Heart right ventricle (tissue), 16 donors: ENCODE results near the gene MAL. TPM values are rescaled to one million over a fixed set of nuclear protein-coding genes. Genes with fewer than 3 reads are reported as not detected.

Experiments
- ATAC-seq, 8 donors: fragments of 200-7000 bp; cut with Tn5 transposase; one replicate each; pipeline ENCODE4 v1.9.1; 2020; ENCODE audit warnings: mild to moderate bottlenecking in 8 of 8, moderate library complexity in 8 of 8, moderate number of reproducible peaks in 1 of 8
- DNase-seq, 2 donors: peaks; one replicate each; pipeline ENCODE4 v3.0.0-alpha.2; 2020
- H3K27ac ChIP-seq, 10 donors: fragments of 200-600 bp; sonication (generic) in 2 of 10; one replicate each; pipeline versions ENCODE4 v1.5.0 to v1.8.0; 2020 to 2022; ENCODE audit warnings: mild to moderate bottlenecking in 3 of 10
- H3K27me3 ChIP-seq, 7 donors: fragments of 200-600 bp; one replicate each; pipeline ENCODE4 v1.8.0; 2021 to 2022; ENCODE audit warnings: mild to moderate bottlenecking in 2 of 7
- H3K36me3 ChIP-seq, 9 donors: fragments of 200-600 bp; sonication (generic) in 1 of 9; one replicate each; pipeline versions ENCODE4 v1.5.0 to v1.8.0; 2020 to 2022; ENCODE audit warnings: mild to moderate bottlenecking in 2 of 9
- H3K4me1 ChIP-seq, 9 donors: fragments of 200-600 bp; sonication (generic) in 1 of 9; one replicate each; pipeline versions ENCODE4 v1.5.0 to v1.8.0; 2020 to 2022; ENCODE audit warnings: mild to moderate bottlenecking in 4 of 9
- H3K4me3 ChIP-seq, 10 donors: fragments of 200-600 bp; sonication (generic) in 2 of 10; one replicate each; pipeline versions ENCODE4 v1.5.0 to v1.8.0; 2020 to 2022; ENCODE audit warnings: mild to moderate bottlenecking in 7 of 10, moderate library complexity in 2 of 10
- H3K9me3 ChIP-seq, 11 donors: fragments of 200-600 bp in 10 of 11; sonication (generic) in 2 of 11; one replicate each; pipeline versions ENCODE4 v1.5.0 to v1.8.0; 2013 to 2022; ENCODE audit warnings: mild to moderate bottlenecking in 2 of 11, control low read depth in 1 of 11, moderate library complexity in 1 of 11
- CTCF ChIP-seq, 9 donors: fragments of 200-600 bp; sonication (generic) in 2 of 9; IDR thresholded peaks; one replicate each; pipeline versions ENCODE4 v1.5.0 to v1.8.0; 2021 to 2022; ENCODE audit warnings: antibody characterized with exemption in 9 of 9, mild to moderate bottlenecking in 5 of 9, moderate library complexity in 1 of 9
- WGBS, 2 donors: extraction: QIAGEN DNeasy Blood & Tissue Kit; methylation state at CpG; one replicate each; pipeline ENCODE4 v1.1.7; 2013; ENCODE audit warnings: inconsistent platforms in 1 of 2; 5-methylcytosine and 5-hydroxymethylcytosine counted together
- intact Hi-C, 10 donors: fragments of 100-400 bp; cut with DNase I; formaldehyde crosslinking; loops; one replicate each; pipeline versions ENCODE4 v1.11.1 to v1.14.2; 2022
- polyA plus RNA-seq, 2 donors: library from polyadenylated mRNA; stranded (reverse); fragments of 200-250 nt; gene quantifications; one replicate each; pipeline ENCODE4 v1.2.3, GENCODE V29; 2013
- total RNA-seq, 10 donors: library from RNA; stranded (reverse); fragmentation: NEBNext Ultra II Directional in 3 of 10; extraction: Animal tissue kit (Norgen Biotek cat#: 25700) in 3 of 10; gene quantifications; one replicate each; pipeline versions ENCODE4 v1.2.1 to v1.2.4, GENCODE V29; 2021 to 2023
- donor health status: Arrhythmogenic right ventricular cardiomyopathy.
- donor health status: ischemic (EF 13 %, LVEDD 7.1; RV severe dilation, severe dysfunction).
- donor health status: healthy with polysubstance abuse.
- donor health status: DM: no; HTN: yes; CAD: no.
- donor health status: DM: no; HTN: no; CAD: no.
- donor health status: ischemic (EF 25% LVEDD 6.9; RV normal size, moderate dysfunction).
- donor health status: ischemic (EF 25% LVEDD 5.7; RV mildly dilated, moderate dysfunction).
- donor health status: healthy.
- donor health status: DM: yes; HTN: yes; CAD: no.
- donor health status: Ischemic cardiomyopathy.
- donor health status: ischemic (EF 35%, LVEDD 5.7; RV mildly dilated, moderate dysfunction).
- donor health status: nonischemic (EF 11% LVEDD 7.7; RV severe dilation, severe dysfunction).
- donor health status: DM: yes; HTN: yes; CAD: no.
- donor health status: PGD.
- donor health status: ischemic (EF 29% LVEDD 5.4; RV normal size, mild dysfunction).
- donor health status: nonischemic (EF 23%, LVEDD 6.1; RV moderate dilation, normal function).

Gene MAL
- total and polyA plus RNA-seq, 12 donors = 1.5 to 10.5 (median 3.6) TPM

- intact Hi-C loops = no loop called here
- no peak for ATAC-seq
- WGBS, 2 donors = 84 to 85% methylated on average over 8 of the region's 8 CpGs
Observed at GRCh38 chr2:95056044-95056443, 30.5 kb downstream of the MAL start.

GRCh38 chr2:95056461-95057459 lies 31.3 kb downstream of the MAL start:
- Histone ChIP-seq H3K9me3 (no peaks in the 10 kb centered on the region), H3K27me3 (peaks cover 0 to 61% (median 16%) of the 10 kb centered on the region in 7 donors), H3K36me3 (no peaks in the 10 kb centered on the region), H3K27ac (no peak overlapping the region), H3K4me3 (no peak overlapping the region), H3K4me1 (no peaks in the 10 kb centered on the region)
- ATAC-seq (no peak), DNase-seq (no peak)
- intact Hi-C loops = no loop called here
- 84 to 87% methylated on average over 15 of the region's 15 CpGs for WGBS, 2 donors
- TF ChIP-seq CTCF (IDR thresholded peaks at IDR 0.05) = no peak

More at GRCh38 chr2:95056044-95056443, 30.5 kb downstream of the MAL start:
- Histone ChIP-seq H3K4me3 (no peak overlapping the region), H3K4me1 (no peaks in the 10 kb centered on the region), H3K27me3 (peaks cover 0 to 58% (median 16%) of the 10 kb centered on the region in 7 donors), H3K9me3 (no peaks in the 10 kb centered on the region), H3K36me3 (no peaks in the 10 kb centered on the region), H3K27ac (no peak overlapping the region)
- no peak for TF ChIP-seq CTCF (IDR thresholded peaks at IDR 0.05)
- DNase-seq = no peak

GRCh38 chr2:95057535-95058370 lies 32.2 kb downstream of the MAL start:
- 79 to 81% methylated on average over 28 of the region's 28 CpGs for WGBS, 2 donors
- H3K4me3 ChIP-seq = no peak overlapping the region
- no peak for ATAC-seq
- H3K4me1 ChIP-seq = no peaks in the 10 kb centered on the region
- peaks cover 0 to 63% (median 18%) of the 10 kb centered on the region in 7 donors for H3K27me3 ChIP-seq
- H3K36me3 ChIP-seq = no peaks in the 10 kb centered on the region
- H3K9me3 ChIP-seq = no peaks in the 10 kb centered on the region
- H3K27ac ChIP-seq = no peak overlapping the region
- TF ChIP-seq CTCF (IDR thresholded peaks at IDR 0.05) = no peak
- intact Hi-C loops = no loop called here
- DNase-seq = no peak

GRCh38 chr2:95058466-95058988 lies 33.0 kb downstream of the MAL start:
- no peak overlapping the region for H3K27ac ChIP-seq
- 70 to 82% methylated on average over 9 of the region's 9 CpGs for WGBS, 2 donors

More at GRCh38 chr2:95058466-95058988, 33.0 kb downstream of the MAL start:
- no peak for DNase-seq
- peaks cover 0 to 61% (median 18%) of the 10 kb centered on the region in 7 donors for H3K27me3 ChIP-seq
- H3K4me3 ChIP-seq = no peak overlapping the region
- no peaks in the 10 kb centered on the region for H3K36me3 ChIP-seq
- intact Hi-C loops = no loop called here
- ATAC-seq = no peak
- TF ChIP-seq CTCF (IDR thresholded peaks at IDR 0.05) = no peak
- no peaks in the 10 kb centered on the region for H3K9me3 ChIP-seq
- no peaks in the 10 kb centered on the region for H3K4me1 ChIP-seq
